A549 (cell line): ENCODE results near the gene KIF24. TPM values are rescaled to one million over a fixed set of nuclear protein-coding genes. Genes with fewer than 3 reads are reported as not detected.

Source experiments
- ATAC-seq, 2 experiments: fragments of 200-7000 bp in 1 of 2; fragments of >200 bp in 1 of 2; cut with Nextera tagmentation in 1 of 2; cut with Tn5 transposase in 1 of 2; 3 replicates each; pipeline versions ENCODE4 v1.8.0 to v1.9.1; 2018 to 2020; ENCODE audit warnings: mild to moderate bottlenecking in 1 of 2, moderate library complexity in 1 of 2
- CTCF ChIA-PET: fragments of 300-600 bp; sonication (Branson Sonifier 250); formaldehyde crosslinking; extraction: SDS; loops from one replicate; lab custom pipeline; 2021; ENCODE audit warnings: antibody characterized with exemption, inconsistent platforms; lab: Yijun Ruan, JAX
- POLR2A ChIA-PET: fragments of 350-600 bp; formaldehyde crosslinking; extraction: SDS; loops from one replicate; lab custom pipeline; 2021; ENCODE audit warnings: antibody characterized with exemption, inconsistent platforms; lab: Yijun Ruan, JAX
- DNase-seq, 2 experiments: peaks; one replicate each; pipeline versions ENCODE4 v3.0.0 to v3.0.0-alpha.2; 2011 to 2016; ENCODE audit warnings: low read depth in 1 of 2, low spot score in 1 of 2
- FAIRE-seq: peaks from 2 replicates; lab custom pipeline; 2011; peaks lifted over from hg19 to GRCh38; lab: Jason Lieb, UNC
- H3K27ac ChIP-seq, 2 experiments: fragments of >200 bp; sonication (Bioruptor Twin); formaldehyde crosslinking; 3 replicates each; pipeline ENCODE4 v1.5.1; 2016 to 2017
- H3K4me1 ChIP-seq: fragments of >200 bp; sonication (Bioruptor Twin); formaldehyde crosslinking; 3 replicates; pipeline ENCODE4 v1.6.1; 2016
- H3K4me2 ChIP-seq: fragments of >200 bp; sonication (Bioruptor Twin); formaldehyde crosslinking; 3 replicates; pipeline ENCODE4 v1.6.1; 2016
- H3K4me3 ChIP-seq: fragments of >200 bp; sonication (Bioruptor Twin); formaldehyde crosslinking; 3 replicates; pipeline ENCODE4 v1.5.1; 2016
- H3K9me3 ChIP-seq: fragments of >200 bp; sonication (Bioruptor Twin); formaldehyde crosslinking; 3 replicates; pipeline ENCODE4 v1.6.1; 2016
- BHLHE40 ChIP-seq: IDR thresholded peaks from 2 replicates; pipeline ENCODE4 v1.6.1; 2012; ENCODE audit warnings: low read depth, low read length, inconsistent platforms
- CBX2 ChIP-seq: fragments of 200-600 bp; sonication (generic); IDR thresholded peaks from 2 replicates; pipeline ENCODE4 v1.6.1; 2016; ENCODE audit warnings: low read depth, mild to moderate bottlenecking, borderline replicate concordance
- CEBPB ChIP-seq, 2 experiments: fragments of >200 bp in 1 of 2; sonication (Bioruptor Twin) in 1 of 2; formaldehyde crosslinking in 1 of 2; IDR thresholded peaks; 2 replicates each; pipeline ENCODE4 v1.6.1; 2012 to 2016
- CHD4 ChIP-seq: fragments of 200-600 bp; sonication (generic); IDR thresholded peaks from 2 replicates; pipeline ENCODE4 v1.6.1; 2016; ENCODE audit warnings: antibody characterized with exemption, mild to moderate bottlenecking, borderline replicate concordance
- ESRRA ChIP-seq: fragments of 150-350 bp; IDR thresholded peaks from 2 replicates; pipeline ENCODE4 v1.6.1; 2014; ENCODE audit warnings: mild to moderate bottlenecking, low read length, borderline replicate concordance
- FOSB ChIP-seq: fragments of 250-450 bp; sonication (Bioruptor Pico); IDR thresholded peaks from 2 replicates; pipeline ENCODE4 v1.5.0; 2020; ENCODE audit warnings: mild to moderate bottlenecking, moderate library complexity
- HOXA7 ChIP-seq: fragments of 250-450 bp; sonication (Bioruptor Pico); IDR thresholded peaks from 2 replicates; pipeline ENCODE4 v1.5.0; 2020; ENCODE audit warnings: mild to moderate bottlenecking, moderate library complexity
- HOXB13 ChIP-seq: fragments of 250-450 bp; sonication (Bioruptor Pico); IDR thresholded peaks from 2 replicates; pipeline ENCODE4 v1.5.0; 2020; ENCODE audit warnings: low read depth, mild to moderate bottlenecking, moderate library complexity
- JUNB ChIP-seq: fragments of >200 bp; sonication (Bioruptor Twin); formaldehyde crosslinking; IDR thresholded peaks from 2 replicates; pipeline ENCODE4 v1.6.1; 2016
- MAFK ChIP-seq: fragments of 450-650 bp; IDR thresholded peaks from 2 replicates; pipeline ENCODE4 v1.6.1; 2014; ENCODE audit not compliant: partially characterized antibody
- NPAS2 ChIP-seq: fragments of 250-450 bp; sonication (Bioruptor Pico); IDR thresholded peaks from 2 replicates; pipeline ENCODE4 v1.8.0; 2022; ENCODE audit warnings: mild to moderate bottlenecking, moderate library complexity, borderline replicate concordance
- PHF8 ChIP-seq: fragments of 200-600 bp; sonication (generic); IDR thresholded peaks from 2 replicates; pipeline ENCODE4 v1.6.1; 2016; ENCODE audit warnings: low read depth, mild to moderate bottlenecking, antibody characterized with exemption, moderate library complexity, borderline replicate concordance
- POLR2AphosphoS2 ChIP-seq: conservative IDR thresholded peaks from 2 replicates; pipeline ENCODE4 v1.6.1; 2012; ENCODE audit warnings: low read length, improper control_type of control experiment, inconsistent platforms
- RNF2 ChIP-seq: fragments of 200-600 bp; sonication (generic); IDR thresholded peaks from 2 replicates; pipeline ENCODE4 v1.6.1; 2016; ENCODE audit warnings: low read depth, mild to moderate bottlenecking, antibody characterized with exemption, moderate library complexity, borderline replicate concordance
- SMC3 ChIP-seq: fragments of >200 bp; sonication (Bioruptor Twin); formaldehyde crosslinking; IDR thresholded peaks from 3 replicates; pipeline ENCODE4 v1.6.1; 2018; ENCODE audit warnings: inconsistent platforms
- SREBF2 ChIP-seq: fragments of 450-650 bp; IDR thresholded peaks from 2 replicates; pipeline ENCODE4 v1.6.1; 2014; ENCODE audit warnings: mild to moderate bottlenecking, moderate library complexity
- TFCP2L1 ChIP-seq: fragments of 250-450 bp; sonication (Bioruptor Pico); IDR thresholded peaks from 2 replicates; pipeline ENCODE4 v1.5.0; 2021; ENCODE audit warnings: mild to moderate bottlenecking
- TP53 ChIP-seq: fragments of 250-450 bp; sonication (Bioruptor Pico); IDR thresholded peaks from 2 replicates; pipeline ENCODE4 v1.5.0; 2021; ENCODE audit warnings: mild to moderate bottlenecking, moderate library complexity
- ZSCAN20 ChIP-seq: fragments of 250-450 bp; sonication (Bioruptor Pico); IDR thresholded peaks from 2 replicates; pipeline ENCODE4 v1.8.0; 2022; ENCODE audit warnings: mild to moderate bottlenecking, moderate library complexity
- WGBS: methylation state at CpG from one replicate; pipeline ENCODE4 v1.1.6; 2017; ENCODE audit errors: missing lambda C conversion rate; 5-methylcytosine and 5-hydroxymethylcytosine counted together
- polyA plus RNA-seq, 4 experiments: library from polyadenylated mRNA; depleted of rRNA in 3 of 4; stranded (reverse); fragments of >200 nt; fragmentation: RNase III in 1 of 4; extraction: RNeasy Plus Mini Kit Qiagen cat#74134 plus additional on column Dnase treatment in 1 of 4; gene quantifications; 2 replicates in 3 of 4; 3 replicates in 1 of 4; pipeline ENCODE4 v1.2.3, GENCODE V29; 2011 to 2017
- TF ChIP-seq, protein P1 (sequence below): fragments of 250-450 bp; sonication (Bioruptor Pico); IDR thresholded peaks from 2 replicates; pipeline ENCODE4 v1.5.0; 2020; ENCODE audit warnings: low read depth, mild to moderate bottlenecking, moderate library complexity
- TF ChIP-seq, protein P2 (sequence below): IDR thresholded peaks from 2 replicates; pipeline ENCODE4 v1.6.1; 2012
- TF ChIP-seq, protein P3 (sequence below): fragments of >200 bp; sonication (Bioruptor Twin); formaldehyde crosslinking; IDR thresholded peaks from 3 replicates; pipeline ENCODE4 v1.6.1; 2016
- TF ChIP-seq, protein P4 (sequence below): fragments of >200 bp; sonication (Bioruptor Twin); formaldehyde crosslinking; IDR thresholded peaks from 2 replicates; pipeline ENCODE4 v1.6.1; 2016
- TF ChIP-seq, protein P5 (sequence below): fragments of 250-450 bp; sonication (Bioruptor Pico); IDR thresholded peaks from 2 replicates; pipeline ENCODE4 v1.5.0; 2021; ENCODE audit warnings: mild to moderate bottlenecking, moderate library complexity, borderline replicate concordance
- TF ChIP-seq, protein P6 (sequence below): fragments of 450-650 bp; IDR thresholded peaks from 2 replicates; pipeline ENCODE4 v1.6.1; 2014; ENCODE audit warnings: antibody characterized with exemption

KIF24 gene
- polyA plus RNA-seq, 2 of the 4 experiments (the other 2 are of a cell fraction): 3.2 to 4.4 TPM

DNA sequence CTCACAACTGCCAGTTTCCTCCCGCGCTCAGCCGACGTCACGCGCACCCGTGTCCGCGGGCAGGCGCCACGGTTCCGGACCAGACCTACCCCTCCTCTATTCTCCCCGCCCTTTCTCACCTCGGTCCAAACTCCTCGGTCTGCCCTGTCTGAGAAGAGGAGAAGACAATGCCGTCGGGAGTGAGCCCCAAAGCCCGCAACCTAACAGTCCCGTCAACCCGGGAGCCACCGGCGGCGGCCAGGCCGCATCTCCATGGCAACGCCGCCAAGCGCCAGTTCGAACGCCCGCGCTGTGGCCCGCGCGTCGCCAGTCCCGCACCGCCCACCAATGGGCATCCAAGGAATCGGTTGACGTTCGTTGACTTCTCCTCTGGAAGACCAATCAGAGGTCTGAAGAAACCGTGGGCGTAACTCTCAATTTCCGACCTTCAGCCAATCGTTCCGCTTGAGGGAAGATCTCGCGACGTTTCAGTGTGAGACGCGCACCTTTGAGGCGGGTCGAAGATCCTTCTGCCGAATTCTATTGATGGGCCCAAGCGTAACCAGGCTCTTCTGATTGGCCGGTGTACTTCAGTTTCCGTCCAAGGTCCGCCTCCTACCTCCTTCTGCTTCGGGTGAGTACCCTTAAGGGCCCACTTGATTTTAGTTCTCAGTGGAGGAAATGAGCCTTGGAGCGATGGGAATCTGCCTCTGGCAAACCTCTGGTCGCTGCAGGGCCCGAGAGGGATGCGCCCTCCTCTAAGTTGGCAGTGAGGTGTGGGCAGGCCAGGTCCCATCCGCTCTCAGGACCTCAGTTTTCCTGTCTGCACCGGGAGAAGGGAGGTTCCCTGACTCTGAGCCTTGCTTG lies at the start of gene KIF24, which contains the start of gene NUDT2 (continued):
- TF ChIP-seq, protein P1, sequence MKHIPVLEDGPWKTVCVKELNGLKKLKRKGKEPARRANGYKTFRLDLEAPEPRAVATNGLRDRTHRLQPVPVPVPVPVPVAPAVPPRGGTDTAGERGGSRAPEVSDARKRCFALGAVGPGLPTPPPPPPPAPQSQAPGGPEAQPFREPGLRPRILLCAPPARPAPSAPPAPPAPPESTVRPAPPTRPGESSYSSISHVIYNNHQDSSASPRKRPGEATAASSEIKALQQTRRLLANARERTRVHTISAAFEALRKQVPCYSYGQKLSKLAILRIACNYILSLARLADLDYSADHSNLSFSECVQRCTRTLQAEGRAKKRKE (CRISPR knock-in tag): 0 out of 2 replicates have a peak, but pooled peaks have one; percentile 37
- TF ChIP-seq PHF8 (peak; percentile 74), MAFK (no peak)

DNA sequence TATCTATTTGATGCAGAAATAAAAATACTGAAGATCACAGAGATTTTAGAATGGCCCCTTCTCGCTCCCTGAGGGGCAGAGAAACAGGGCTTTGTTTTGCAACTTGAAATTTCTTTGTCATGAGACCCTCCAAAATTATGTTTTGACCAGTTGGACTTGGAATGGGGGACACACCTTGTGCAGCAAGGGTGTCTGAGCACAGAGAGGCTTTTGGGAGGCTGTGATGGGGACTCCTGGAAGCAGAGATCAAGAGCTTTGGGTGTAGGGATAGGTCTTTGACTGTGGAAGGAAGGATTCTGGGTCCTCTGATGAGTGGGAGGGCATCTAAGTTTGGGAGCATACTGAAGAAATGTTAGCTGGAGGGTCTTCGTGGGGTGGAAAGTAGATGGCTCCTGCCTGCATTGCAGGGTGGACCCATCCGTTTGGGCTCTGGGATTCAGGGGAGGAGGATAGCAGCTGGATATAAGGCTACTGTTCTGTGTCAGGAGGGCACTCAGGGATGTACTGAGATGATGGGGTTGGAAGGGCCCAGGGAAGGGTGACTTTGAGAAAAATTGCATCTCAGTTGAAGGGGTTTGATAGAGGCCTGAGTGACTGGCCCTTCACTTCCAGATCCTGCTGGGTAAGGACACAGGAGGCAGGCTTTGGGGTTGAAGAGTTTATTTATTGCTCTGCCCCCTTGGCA lies 49.5 kb upstream of the KIF24 start:
- ATAC-seq (no peak), DNase-seq (no peak), FAIRE-seq (no peak)
- H3K27ac ChIP-seq: no peak overlapping the region
- H3K9me3 ChIP-seq: no peaks in the 10 kb centered on the region
- no peak overlapping the region for H3K4me2 ChIP-seq
- TF ChIP-seq BHLHE40 (no peak), TP53 (CRISPR knock-in tag) (no peak), SMC3 (no peak), POLR2AphosphoS2 (no peak), RNF2 (no peak), HOXA7 (no peak), CHD4 (no peak), NPAS2 (no peak), CEBPB (IDR thresholded peaks at IDR 0.05) (no peak), ESRRA (no peak)
- TF ChIP-seq, protein P2, sequence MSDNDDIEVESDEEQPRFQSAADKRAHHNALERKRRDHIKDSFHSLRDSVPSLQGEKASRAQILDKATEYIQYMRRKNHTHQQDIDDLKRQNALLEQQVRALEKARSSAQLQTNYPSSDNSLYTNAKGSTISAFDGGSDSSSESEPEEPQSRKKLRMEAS: no peak
- TF ChIP-seq, protein P3, sequence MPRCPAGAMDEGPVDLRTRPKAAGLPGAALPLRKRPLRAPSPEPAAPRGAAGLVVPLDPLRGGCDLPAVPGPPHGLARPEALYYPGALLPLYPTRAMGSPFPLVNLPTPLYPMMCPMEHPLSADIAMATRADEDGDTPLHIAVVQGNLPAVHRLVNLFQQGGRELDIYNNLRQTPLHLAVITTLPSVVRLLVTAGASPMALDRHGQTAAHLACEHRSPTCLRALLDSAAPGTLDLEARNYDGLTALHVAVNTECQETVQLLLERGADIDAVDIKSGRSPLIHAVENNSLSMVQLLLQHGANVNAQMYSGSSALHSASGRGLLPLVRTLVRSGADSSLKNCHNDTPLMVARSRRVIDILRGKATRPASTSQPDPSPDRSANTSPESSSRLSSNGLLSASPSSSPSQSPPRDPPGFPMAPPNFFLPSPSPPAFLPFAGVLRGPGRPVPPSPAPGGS: no peak
- TF ChIP-seq, protein P4, sequence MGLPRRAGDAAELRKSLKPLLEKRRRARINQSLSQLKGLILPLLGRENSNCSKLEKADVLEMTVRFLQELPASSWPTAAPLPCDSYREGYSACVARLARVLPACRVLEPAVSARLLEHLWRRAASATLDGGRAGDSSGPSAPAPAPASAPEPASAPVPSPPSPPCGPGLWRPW: no peak
- TF ChIP-seq, protein P5, sequence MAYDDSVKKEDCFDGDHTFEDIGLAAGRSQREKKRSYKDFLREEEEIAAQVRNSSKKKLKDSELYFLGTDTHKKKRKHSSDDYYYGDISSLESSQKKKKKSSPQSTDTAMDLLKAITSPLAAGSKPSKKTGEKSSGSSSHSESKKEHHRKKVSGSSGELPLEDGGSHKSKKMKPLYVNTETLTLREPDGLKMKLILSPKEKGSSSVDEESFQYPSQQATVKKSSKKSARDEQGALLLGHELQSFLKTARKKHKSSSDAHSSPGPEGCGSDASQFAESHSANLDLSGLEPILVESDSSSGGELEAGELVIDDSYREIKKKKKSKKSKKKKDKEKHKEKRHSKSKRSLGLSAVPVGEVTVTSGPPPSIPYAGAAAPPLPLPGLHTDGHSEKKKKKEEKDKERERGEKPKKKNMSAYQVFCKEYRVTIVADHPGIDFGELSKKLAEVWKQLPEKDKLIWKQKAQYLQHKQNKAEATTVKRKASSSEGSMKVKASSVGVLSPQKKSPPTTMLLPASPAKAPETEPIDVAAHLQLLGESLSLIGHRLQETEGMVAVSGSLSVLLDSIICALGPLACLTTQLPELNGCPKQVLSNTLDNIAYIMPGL (CRISPR knock-in tag): no peak
- WGBS: 88% methylated on average over 3 of the region's 3 CpGs
- H3K4me1 ChIP-seq: peaks cover 30% of the 10 kb centered on the region
- CTCF ChIA-PET: interaction anchor here (0.5 to 19.7 kb wide), 35 partner anchors 9 to 773 kb away, joined by 3 to 417 read pairs (median 4); a partner anchor contains a TSS
- no peak overlapping the region for H3K4me3 ChIP-seq
- POLR2A ChIA-PET: no interaction called here

DNA sequence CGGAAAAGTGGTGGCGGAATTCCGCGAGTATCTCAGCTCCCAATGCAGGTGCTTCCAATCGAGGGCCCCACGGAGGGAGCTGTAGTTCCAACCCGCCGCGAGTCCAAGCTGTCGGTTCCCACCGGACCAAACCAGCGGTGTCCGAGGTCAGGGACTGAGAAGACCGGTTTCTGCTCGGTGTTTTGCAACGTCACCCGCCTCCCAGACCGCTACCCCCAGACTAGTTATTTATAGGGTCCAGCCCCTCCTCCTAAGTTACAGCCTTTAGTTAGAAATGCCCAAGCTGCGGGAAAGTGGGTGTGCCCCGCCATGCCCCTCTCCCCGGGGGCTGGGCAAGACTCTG lies 48.3 kb upstream of the KIF24 start:
- ATAC-seq (no peak), DNase-seq (peak in 1 of 2 experiments; percentile 21)
- Histone ChIP-seq H3K4me3 (peak overlapping the region; percentile 79), H3K4me2 (peak overlapping the region; percentile 94), H3K9me3 (no peaks in the 10 kb centered on the region)
- POLR2A ChIA-PET: interaction anchor here (0.5 to 1.7 kb wide), 6 partner anchors 18 to 246 kb away, joined by 3 to 5 read pairs (median 4); partner anchors contain the start of gene UBAP1
- 25% methylated on average over 20 of the region's 21 CpGs for WGBS
- TF ChIP-seq SMC3 (no peak), SREBF2 (no peak), ZSCAN20 (CRISPR knock-in tag) (no peak), TFCP2L1 (no peak), HOXB13 (no peak), FOSB (no peak), JUNB (no peak), CBX2 (no peak)
- TF ChIP-seq, protein P6, sequence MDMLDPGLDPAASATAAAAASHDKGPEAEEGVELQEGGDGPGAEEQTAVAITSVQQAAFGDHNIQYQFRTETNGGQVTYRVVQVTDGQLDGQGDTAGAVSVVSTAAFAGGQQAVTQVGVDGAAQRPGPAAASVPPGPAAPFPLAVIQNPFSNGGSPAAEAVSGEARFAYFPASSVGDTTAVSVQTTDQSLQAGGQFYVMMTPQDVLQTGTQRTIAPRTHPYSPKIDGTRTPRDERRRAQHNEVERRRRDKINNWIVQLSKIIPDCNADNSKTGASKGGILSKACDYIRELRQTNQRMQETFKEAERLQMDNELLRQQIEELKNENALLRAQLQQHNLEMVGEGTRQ: no peak
- TF ChIP-seq, all 56 proteins: peak for 0
- Histone ChIP-seq H3K27ac (peak overlapping the region; percentile 63 to 85; a peak in 5 of 6 replicates), H3K4me1 (peaks cover 30% of the 10 kb centered on the region)
- CTCF ChIA-PET: interaction anchor here (0.7 to 19.7 kb wide), 12 partner anchors 10 to 303 kb away, joined by 3 to 417 read pairs (median 12); a partner anchor contains a TSS
- no peak for FAIRE-seq
